22Rv1 (cell line): ENCODE measurements around the gene UBAP2L.
A peak's percentile ranks its signal among the peaks of the same experiment; 100 is the strongest.

Source experiments
- H3K27ac ChIP-seq: fragments of 450-650 bp; 2 replicates; pipeline ENCODE4 v1.5.1; 2017
- ZFX ChIP-seq: fragments of 450-650 bp; IDR thresholded peaks from 2 replicates; pipeline ENCODE4 v1.6.1; 2017; ENCODE audit warnings: antibody characterized with exemption, borderline replicate concordance
- TF ChIP-seq, protein P1 (sequence below): fragments of 450-650 bp; IDR thresholded peaks from 2 replicates; pipeline ENCODE4 v1.5.1; 2017; ENCODE audit warnings: mild to moderate bottlenecking

UBAP2L gene

DNA sequence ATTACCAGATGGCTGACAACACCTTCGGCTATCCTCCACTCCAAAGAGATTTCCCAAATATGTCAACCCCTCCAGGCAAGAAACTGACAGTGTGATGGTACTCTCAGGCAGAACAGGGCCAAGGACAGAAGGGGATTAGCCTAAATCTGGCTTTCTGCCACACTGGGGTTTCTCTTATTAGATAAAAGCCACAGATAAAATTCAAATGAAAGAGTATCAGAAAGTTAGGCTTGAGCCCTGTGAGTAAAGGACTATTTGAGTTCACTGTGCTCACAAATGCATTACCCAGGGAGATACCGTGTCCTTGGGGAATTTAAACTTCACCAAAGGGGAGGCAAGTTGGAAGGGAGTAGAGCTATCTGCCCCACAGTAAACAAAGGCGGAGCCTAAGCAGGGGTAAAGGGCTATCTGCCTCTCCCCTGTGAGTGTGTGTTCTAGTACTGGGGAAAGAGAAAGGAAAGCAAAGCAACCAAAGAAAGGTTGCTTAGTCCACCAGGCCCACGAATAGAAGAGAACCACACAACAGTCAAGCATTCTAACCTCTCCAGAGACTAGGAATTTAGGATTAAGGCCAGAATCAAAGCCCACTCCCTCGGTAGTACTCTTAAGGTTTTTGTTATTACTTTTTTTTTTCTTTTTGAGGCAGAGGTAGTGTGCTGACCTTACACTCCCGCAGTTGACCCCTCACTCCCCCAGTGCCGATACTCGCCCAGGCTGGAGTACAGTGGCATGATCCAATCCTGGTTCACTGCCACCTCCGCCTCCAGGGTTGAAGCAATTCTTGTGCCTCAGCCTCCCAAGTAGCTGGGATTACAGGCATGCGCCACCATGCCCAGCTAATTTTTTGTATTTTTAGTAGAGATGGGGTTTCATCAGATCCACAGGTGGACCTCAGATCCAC, 41.6 kb upstream of the UBAP2L start:
- peak overlapping the region; percentile 4 for H3K27ac ChIP-seq
- no peak for TF ChIP-seq ZFX
- TF ChIP-seq, protein P1, sequence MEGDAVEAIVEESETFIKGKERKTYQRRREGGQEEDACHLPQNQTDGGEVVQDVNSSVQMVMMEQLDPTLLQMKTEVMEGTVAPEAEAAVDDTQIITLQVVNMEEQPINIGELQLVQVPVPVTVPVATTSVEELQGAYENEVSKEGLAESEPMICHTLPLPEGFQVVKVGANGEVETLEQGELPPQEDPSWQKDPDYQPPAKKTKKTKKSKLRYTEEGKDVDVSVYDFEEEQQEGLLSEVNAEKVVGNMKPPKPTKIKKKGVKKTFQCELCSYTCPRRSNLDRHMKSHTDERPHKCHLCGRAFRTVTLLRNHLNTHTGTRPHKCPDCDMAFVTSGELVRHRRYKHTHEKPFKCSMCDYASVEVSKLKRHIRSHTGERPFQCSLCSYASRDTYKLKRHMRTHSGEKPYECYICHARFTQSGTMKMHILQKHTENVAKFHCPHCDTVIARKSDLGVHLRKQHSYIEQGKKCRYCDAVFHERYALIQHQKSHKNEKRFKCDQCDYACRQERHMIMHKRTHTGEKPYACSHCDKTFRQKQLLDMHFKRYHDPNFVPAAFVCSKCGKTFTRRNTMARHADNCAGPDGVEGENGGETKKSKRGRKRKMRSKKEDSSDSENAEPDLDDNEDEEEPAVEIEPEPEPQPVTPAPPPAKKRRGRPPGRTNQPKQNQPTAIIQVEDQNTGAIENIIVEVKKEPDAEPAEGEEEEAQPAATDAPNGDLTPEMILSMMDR = no peak

- TF ChIP-seq, protein P1 = no peak
- no peak for TF ChIP-seq ZFX
- H3K27ac ChIP-seq = no peak overlapping the region
Observed at GRCh38 chr1:154179946-154180687, 40.6 kb upstream of the UBAP2L start.

- TF ChIP-seq ZFX = no peak
- TF ChIP-seq, protein P1 = no peak
- H3K27ac ChIP-seq = peak overlapping the region; percentile 91
Observed at GRCh38 chr1:154181944-154182343, 38.8 kb upstream of the UBAP2L start.

DNA sequence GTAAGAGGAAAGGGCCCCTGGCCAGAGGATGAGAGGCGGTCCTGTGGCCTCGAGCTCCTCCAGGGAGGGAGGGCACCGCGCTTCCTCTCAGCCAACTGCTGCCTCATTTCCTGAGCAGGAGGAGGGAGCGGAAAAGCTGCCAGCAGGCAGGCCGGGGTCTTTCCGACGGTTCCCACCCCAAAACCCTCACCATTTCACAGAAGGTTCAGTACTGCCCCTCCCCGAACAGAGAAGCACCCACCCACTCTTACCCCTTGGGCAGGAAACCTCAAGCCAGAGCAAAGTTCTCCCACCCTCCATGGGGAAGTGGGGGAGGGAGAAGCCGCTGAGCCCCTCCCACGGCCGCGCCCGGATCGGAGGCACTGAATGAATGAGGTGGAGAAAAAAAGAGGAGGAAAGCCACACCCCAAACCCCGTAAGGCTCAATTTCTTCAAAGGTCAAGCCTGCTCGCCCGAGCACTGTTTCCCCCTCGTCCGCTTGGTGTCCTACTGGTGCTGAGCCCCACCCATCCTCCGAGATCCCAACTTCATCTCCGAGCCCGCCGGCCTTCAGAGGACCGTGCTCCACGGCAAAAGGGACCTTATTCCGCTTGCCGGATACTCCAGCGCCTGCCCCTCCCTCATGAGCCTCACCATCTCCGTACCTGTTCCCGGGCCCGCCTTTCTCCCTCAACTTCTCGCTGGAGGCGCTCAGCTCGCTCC, 38.3 kb upstream of the UBAP2L start:
- peak overlapping the region; percentile 91 for H3K27ac ChIP-seq
- TF ChIP-seq ZFX = no peak
- TF ChIP-seq, protein P1 = no peak; the same call in 1 of the 2 replicates

DNA sequence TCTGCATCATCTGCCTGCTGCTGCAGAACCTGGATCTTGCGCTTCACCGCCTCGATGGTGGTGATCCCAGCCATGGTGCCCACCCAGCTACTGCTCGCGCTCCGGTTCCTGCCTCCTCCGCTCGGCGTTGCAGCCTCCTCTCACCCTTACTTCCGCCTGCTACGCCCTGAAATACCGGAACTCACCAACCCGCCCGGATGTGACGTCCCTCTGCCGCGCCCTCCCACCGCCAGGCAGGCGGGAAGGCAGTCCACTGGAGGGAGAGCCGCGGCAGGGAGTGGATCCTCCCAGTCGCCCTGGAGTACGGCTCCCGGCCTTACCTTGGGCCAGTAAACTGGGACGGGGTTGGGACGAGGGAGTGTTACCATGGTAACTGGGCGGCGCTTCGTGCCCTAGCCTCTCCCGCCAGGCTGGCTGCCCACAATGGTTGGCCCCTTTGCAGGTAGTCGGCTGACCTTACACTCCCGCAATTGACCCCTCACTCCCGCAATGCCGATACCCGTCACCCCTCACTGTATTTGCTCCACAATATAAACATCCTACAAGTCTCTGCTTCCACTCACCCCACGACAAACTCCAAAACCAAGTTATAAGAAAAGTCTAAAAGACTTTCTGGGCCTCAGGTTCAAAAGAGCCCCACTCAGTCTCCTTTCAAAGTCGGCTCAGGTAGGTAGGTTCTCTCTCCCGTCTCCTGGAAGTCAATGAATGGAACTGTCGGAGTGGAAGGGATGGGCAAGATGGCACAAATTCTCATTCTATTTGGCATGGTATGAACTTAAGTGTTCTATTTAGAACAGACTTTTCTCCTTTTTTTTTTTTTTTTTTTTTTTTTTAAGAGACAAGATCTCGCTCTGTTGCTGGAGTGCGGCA, 37.5 kb upstream of the UBAP2L start:
- peak overlapping the region; percentile 91 for H3K27ac ChIP-seq
- TF ChIP-seq, protein P1 = no peak
- no peak for TF ChIP-seq ZFX

GRCh38 chr1:154186177-154186576, 34.6 kb upstream of the UBAP2L start:
- peak overlapping the region; percentile 78 for H3K27ac ChIP-seq
- TF ChIP-seq ZFX = no peak
- TF ChIP-seq, protein P1 = peak; percentile 97
